NT2/D1 (cell line): Measurements from ENCODE around the gene B9D1.

Experiments
- DNase-seq: peaks from one replicate; pipeline ENCODE4 v3.0.0-alpha.2; 2011; ENCODE audit warnings: low read depth, low spot score
- H3K27me3 ChIP-seq: 2 replicates; pipeline ENCODE4 v1.6.0; 2011; ENCODE audit warnings: mild to moderate bottlenecking; ENCODE audit not compliant: insufficient read length, insufficient read depth
- H3K36me3 ChIP-seq: 2 replicates; pipeline ENCODE4 v1.6.1; 2011; ENCODE audit warnings: mild to moderate bottlenecking, low read length, mixed read lengths; ENCODE audit not compliant: insufficient read depth, insufficient read length
- H3K4me1 ChIP-seq: 2 replicates; pipeline ENCODE4 v1.5.1; 2011; ENCODE audit not compliant: insufficient read depth, insufficient read length
- H3K4me3 ChIP-seq: 2 replicates; pipeline ENCODE4 v1.5.1; 2011; ENCODE audit warnings: low read depth; ENCODE audit not compliant: insufficient read length
- H3K9ac ChIP-seq: 2 replicates; pipeline ENCODE4 v1.6.0; 2011; ENCODE audit warnings: low read depth; ENCODE audit not compliant: insufficient read length
- H3K9me3 ChIP-seq: 2 replicates; pipeline ENCODE4 v1.5.1; 2011; ENCODE audit warnings: mild to moderate bottlenecking, low read length; ENCODE audit not compliant: insufficient read depth
- SUZ12 ChIP-seq: IDR thresholded peaks from 2 replicates; pipeline ENCODE4 v1.6.1; 2011; ENCODE audit not compliant: insufficient read length, insufficient read depth; ENCODE audit errors: extremely low read depth
- YY1 ChIP-seq: IDR thresholded peaks from 2 replicates; pipeline ENCODE4 v1.6.1; 2011; ENCODE audit not compliant: insufficient read length, insufficient read depth
- ZNF274 ChIP-seq: IDR thresholded peaks from 2 replicates; pipeline ENCODE4 v1.6.1; 2011; ENCODE audit warnings: mild to moderate bottlenecking, low read depth, low read length

The B9D1 gene, protein sequence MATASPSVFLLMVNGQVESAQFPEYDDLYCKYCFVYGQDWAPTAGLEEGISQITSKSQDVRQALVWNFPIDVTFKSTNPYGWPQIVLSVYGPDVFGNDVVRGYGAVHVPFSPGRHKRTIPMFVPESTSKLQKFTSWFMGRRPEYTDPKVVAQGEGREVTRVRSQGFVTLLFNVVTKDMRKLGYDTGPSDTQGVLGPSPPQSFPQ

DNA sequence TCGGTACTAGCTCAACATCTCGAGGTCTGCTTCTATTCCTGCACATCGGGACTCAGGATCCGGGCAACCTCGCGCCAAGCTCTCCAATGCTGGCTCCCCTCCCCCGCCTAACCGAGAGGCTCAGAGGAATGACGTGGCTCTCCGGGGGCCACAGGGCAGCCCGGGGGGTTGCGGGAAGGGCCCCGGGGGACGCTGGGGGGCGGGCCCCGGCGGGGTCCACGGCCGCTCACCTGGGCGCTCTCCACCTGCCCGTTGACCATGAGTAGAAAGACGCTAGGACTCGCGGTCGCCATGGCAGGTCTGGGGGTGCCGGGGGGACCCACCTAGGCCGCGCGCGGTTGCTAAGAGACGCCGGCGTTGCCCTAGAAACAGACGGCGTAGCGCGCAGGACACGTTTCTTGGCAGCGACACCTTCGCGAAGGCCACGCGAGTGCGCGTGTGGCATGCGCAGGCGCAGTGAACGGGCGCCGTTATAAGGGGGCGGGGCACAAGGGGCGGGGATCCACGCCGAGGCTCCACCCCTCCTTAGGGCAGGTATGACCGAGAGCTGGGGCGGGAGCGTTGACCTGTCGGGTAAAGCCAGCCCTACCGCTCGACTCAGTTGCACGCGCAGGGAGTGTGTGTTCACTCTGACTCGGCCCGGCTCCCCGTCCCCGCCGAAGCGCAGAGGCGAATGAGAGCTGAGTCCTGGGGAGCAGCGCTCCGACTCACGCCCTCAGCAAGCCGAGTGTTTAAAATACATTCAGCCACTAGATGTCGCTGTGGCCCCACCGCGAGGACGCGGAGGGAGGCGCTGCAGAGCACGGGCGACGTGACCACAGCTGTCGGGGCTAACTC lies at the start of gene B9D1:
TSS of gene B9D1 (minus strand) at position 447 of the 837 bp plus-strand sequence. CDS start at position 293, 154 bp downstream.
- Histone ChIP-seq H3K4me1 (peaks cover 8% of the 10 kb centered on the region), H3K9me3 (no peaks in the 10 kb centered on the region), H3K27me3 (no peaks in the 10 kb centered on the region), H3K9ac (peak within 1 kb of the TSS; percentile 78), H3K36me3 (peaks cover 24% of the 10 kb centered on the region), H3K4me3 (peak within 1 kb of the TSS; percentile 67)
- peak; percentile 61 for DNase-seq
- no peak for TF ChIP-seq SUZ12
- TF ChIP-seq ZNF274, result no peak
- no peak for TF ChIP-seq YY1

DNA sequence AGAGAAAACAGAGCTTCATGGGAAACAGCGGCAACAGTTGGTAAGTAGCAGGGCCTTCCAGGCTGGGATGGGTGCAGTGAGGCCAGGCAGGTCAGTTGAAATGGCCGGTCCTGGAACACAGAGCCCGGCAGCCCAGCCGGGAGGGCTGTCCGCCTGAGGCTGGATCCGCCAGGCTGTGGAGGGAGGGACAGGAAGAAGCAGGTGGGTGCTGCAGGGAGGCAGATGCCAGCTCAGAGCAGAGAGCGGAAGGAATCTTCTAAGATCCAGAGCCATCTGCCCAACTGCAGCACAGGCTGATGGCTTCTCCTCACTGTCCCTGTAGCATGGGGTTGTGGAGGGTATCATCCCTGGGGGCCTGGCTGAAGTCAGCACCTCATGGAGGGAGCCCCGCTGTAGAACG lies 49.1 kb upstream of the B9D1 start:
- Histone ChIP-seq H3K4me1 (peaks cover 31% of the 10 kb centered on the region), H3K36me3 (no peaks in the 10 kb centered on the region), H3K4me3 (no peak overlapping the region), H3K9me3 (no peaks in the 10 kb centered on the region), H3K9ac (peak overlapping the region; percentile 21), H3K27me3 (no peaks in the 10 kb centered on the region)
- DNase-seq, result no peak
- TF ChIP-seq ZNF274 (no peak), SUZ12 (no peak), YY1 (no peak)

DNA sequence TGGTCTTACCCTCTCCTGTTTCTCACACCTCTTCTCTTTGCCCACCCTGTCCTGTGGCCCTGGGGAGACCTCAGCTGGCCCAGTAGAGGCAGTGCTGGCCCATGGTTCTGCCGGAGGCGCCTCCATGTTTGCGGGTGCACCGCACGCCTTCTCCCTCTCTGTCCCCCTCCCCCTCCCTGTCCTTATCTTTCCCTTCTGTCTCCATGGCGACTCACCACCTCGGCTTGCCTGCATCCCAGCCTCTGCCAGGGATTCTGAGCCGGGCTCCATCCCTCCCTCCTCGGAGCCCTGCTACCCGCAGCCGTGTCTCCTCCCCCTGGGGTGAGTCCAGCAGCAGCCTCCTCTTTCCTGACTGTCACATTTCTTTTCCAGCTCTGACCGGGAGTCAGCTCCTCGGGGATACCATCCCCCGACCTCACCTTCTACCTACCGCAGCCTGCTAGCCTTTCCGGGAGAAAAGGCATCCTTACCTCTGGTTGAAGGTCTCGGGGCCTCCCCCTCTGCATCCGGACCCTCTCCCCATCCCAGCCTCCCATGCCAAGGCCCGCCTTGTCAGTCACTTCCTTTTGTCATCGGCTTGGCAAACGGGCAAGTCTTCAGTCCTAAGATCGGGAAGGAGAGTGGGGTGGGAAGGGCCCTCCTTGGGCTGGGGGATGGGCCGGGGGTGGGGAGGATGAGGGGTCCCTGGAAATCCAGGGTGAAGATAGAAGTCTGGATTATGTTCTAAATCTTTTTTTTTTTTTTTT lies 48.5 kb upstream of the B9D1 start, which contains the start of gene RNF112:
TSS of gene RNF112 (plus strand) at position 358 of the 746 bp plus-strand sequence. CDS start at position 535, 177 bp downstream.
- Histone ChIP-seq H3K9me3 (no peaks in the 10 kb centered on the region), H3K9ac (peak within 1 kb of the TSS; percentile 50), H3K27me3 (no peaks in the 10 kb centered on the region), H3K4me1 (peaks cover 31% of the 10 kb centered on the region), H3K36me3 (no peaks in the 10 kb centered on the region), H3K4me3 (no peak within 1 kb of the TSS)
- DNase-seq, result no peak
- no peak for TF ChIP-seq ZNF274
- TF ChIP-seq YY1, result no peak
- TF ChIP-seq SUZ12, result no peak

DNA sequence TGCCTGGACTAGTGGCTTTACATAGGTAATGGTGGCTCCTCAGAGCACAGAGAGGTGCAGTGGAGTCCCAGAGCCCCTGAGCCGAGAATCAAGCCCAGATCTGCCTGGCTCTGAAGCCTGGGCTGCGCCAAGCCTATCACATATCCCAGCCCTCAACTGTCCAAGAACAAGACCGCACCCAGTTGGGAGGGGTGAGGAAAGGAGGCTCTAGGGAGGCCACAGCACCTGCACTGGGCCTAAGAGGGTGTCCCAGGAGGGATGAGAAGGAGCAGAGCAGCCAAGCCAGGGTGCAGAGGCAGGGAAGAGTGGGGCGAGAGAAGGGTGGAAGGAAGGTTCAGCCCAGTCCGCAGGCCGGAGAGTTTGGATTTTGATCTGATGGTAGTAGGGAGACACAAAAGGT lies 47.6 kb upstream of the B9D1 start:
- no peak for DNase-seq

DNA sequence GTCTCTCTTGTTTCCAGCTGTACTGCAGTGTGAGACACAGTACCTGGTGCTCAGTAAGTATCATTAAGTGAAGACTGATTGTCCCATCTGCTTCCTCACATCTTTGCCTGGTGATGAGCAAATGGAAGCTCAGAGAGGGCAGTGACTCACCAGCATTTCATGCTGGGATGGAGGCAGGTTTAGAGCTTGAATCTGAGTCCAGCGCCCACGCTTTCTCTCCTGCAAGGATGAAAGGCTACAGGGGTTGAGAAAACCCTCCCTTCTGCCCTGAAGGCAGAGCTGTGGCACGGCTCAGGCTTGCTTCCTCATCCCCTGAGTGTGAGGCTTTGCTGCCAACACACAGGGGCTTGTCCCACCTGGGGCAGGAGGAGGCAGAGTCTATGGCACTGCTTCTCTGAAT lies 47.0 kb upstream of the B9D1 start:
- Histone ChIP-seq H3K27me3 (no peaks in the 10 kb centered on the region), H3K36me3 (no peaks in the 10 kb centered on the region), H3K9ac (no peak overlapping the region), H3K9me3 (no peaks in the 10 kb centered on the region), H3K4me3 (no peak overlapping the region), H3K4me1 (peaks cover 29% of the 10 kb centered on the region)
- DNase-seq, result no peak
- TF ChIP-seq ZNF274 (no peak), SUZ12 (no peak), YY1 (no peak)

More for the DNA sequence above, 47.6 kb upstream of the B9D1 start:
- no peaks in the 10 kb centered on the region for H3K9me3 ChIP-seq
- H3K27me3 ChIP-seq, result no peaks in the 10 kb centered on the region
- no peaks in the 10 kb centered on the region for H3K36me3 ChIP-seq
- peaks cover 31% of the 10 kb centered on the region for H3K4me1 ChIP-seq
- H3K9ac ChIP-seq, result peak overlapping the region; percentile 50
- H3K4me3 ChIP-seq, result no peak overlapping the region
- TF ChIP-seq ZNF274, result no peak
- no peak for TF ChIP-seq SUZ12
- no peak for TF ChIP-seq YY1

DNA sequence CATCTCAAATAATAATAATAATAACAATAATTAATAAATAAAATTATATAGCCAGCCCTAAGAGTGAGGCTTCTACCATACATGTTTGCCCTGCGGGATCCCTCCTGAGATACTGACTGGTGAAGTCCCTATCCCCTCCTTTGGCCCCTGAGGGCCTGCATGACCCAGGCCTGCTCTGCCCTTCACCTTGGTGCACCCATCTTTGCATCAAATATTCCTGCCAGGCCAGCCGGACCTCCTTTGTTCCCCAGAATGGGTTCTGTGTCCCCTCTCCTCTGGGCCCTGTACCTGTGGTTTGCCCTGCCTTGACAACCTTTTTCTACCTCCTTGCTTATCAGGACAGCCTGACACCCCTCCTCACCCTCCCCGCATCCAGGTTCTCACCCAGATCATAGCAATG lies 46.5 kb upstream of the B9D1 start:
- Histone ChIP-seq H3K27me3 (no peaks in the 10 kb centered on the region), H3K9ac (no peak overlapping the region)
- no peak for TF ChIP-seq YY1
- no peak for TF ChIP-seq ZNF274
- TF ChIP-seq SUZ12, result no peak

More for the DNA sequence above, 46.5 kb upstream of the B9D1 start:
- no peak overlapping the region for H3K4me3 ChIP-seq
- H3K4me1 ChIP-seq, result peaks cover 29% of the 10 kb centered on the region
- H3K9me3 ChIP-seq, result no peaks in the 10 kb centered on the region
- no peak for DNase-seq
- no peaks in the 10 kb centered on the region for H3K36me3 ChIP-seq
